Caco-2 (cell line): ENCODE measurements around the gene RAC2. TPM values are rescaled to one million over a fixed set of nuclear protein-coding genes. Genes with fewer than 3 reads are reported as not detected.

Experiments
- BruUV-seq: library from RNA; stranded (reverse); fragments of 400-500 nt; replicated peaks from 2 replicates; lab custom pipeline; 2021; lab: Mats Ljungman, UMichigan
- CTCF ChIA-PET: fragments of 300-600 bp; sonication (Branson Sonifier 250); formaldehyde crosslinking; loops from one replicate; lab custom pipeline; 2022; ENCODE audit warnings: antibody characterized with exemption; lab: Charles Lee
- POLR2A ChIA-PET: fragments of 300-600 bp; sonication (Branson Sonifier 250); formaldehyde crosslinking; loops from one replicate; lab custom pipeline; 2022; ENCODE audit warnings: antibody characterized with exemption; lab: Charles Lee
- DNase-seq, 2 experiments: peaks; one replicate each; pipeline versions ENCODE4 v3.0.0 to v3.0.0-alpha.2; 2020 to 2022
- H3K27me3 ChIP-seq: replicated peaks from 2 replicates; pipeline ENCODE4 v1.6.0; 2011; ENCODE audit warnings: low read length; ENCODE audit not compliant: control insufficient read depth, insufficient read depth
- H3K36me3 ChIP-seq: 2 replicates; pipeline ENCODE4 v1.5.1; 2011; ENCODE audit warnings: low read length; ENCODE audit not compliant: control insufficient read depth, insufficient read depth
- H3K4me1 ChIP-seq: fragments of 250-450 bp; sonication (Bioruptor Pico); 2 replicates; pipeline ENCODE4 v1.5.1; 2020; ENCODE audit warnings: mild to moderate bottlenecking
- H3K4me3 ChIP-seq: 2 replicates; pipeline ENCODE4 v1.5.1; 2011; ENCODE audit warnings: low read depth, mild to moderate bottlenecking, control low read depth, low read length
- H3K9me3 ChIP-seq: fragments of 250-450 bp; sonication (Bioruptor Pico); 2 replicates; pipeline ENCODE4 v1.5.1; 2020; ENCODE audit warnings: mild to moderate bottlenecking, moderate library complexity
- H3K27ac Mint-ChIP-seq: one replicate; pipeline ENCODE4 v1.8.0; 2022; ENCODE audit warnings: mixed read lengths; ENCODE audit not compliant: unreplicated experiment
- H3K27me3 Mint-ChIP-seq: one replicate; pipeline ENCODE4 v1.8.0; 2022; ENCODE audit warnings: mixed read lengths; ENCODE audit not compliant: insufficient read depth, unreplicated experiment
- H3K36me3 Mint-ChIP-seq: one replicate; pipeline ENCODE4 v1.8.0; 2022; ENCODE audit warnings: mild to moderate bottlenecking, mixed read lengths; ENCODE audit not compliant: insufficient read depth, unreplicated experiment
- H3K4me1 Mint-ChIP-seq: one replicate; pipeline ENCODE4 v1.8.0; 2022; ENCODE audit warnings: low read depth, mixed read lengths; ENCODE audit not compliant: unreplicated experiment
- H3K4me3 Mint-ChIP-seq: one replicate; pipeline ENCODE4 v1.8.0; 2022; ENCODE audit warnings: mild to moderate bottlenecking, moderate library complexity, mixed read lengths; ENCODE audit not compliant: unreplicated experiment
- H3K9me3 Mint-ChIP-seq: one replicate; pipeline ENCODE4 v1.8.0; 2022; ENCODE audit warnings: mixed read lengths; ENCODE audit not compliant: unreplicated experiment
- CTCF ChIP-seq, 2 experiments: fragments of 200-600 bp in 1 of 2; IDR thresholded peaks; 1 replicate in 1 of 2; 2 replicates in 1 of 2; pipeline versions ENCODE4 v1.5.1 to v1.8.0; 2011 to 2022; ENCODE audit warnings: antibody characterized with exemption in 1 of 2, control low read depth in 1 of 2, inconsistent platforms in 1 of 2, low read depth in 1 of 2, low read length in 1 of 2, mild to moderate bottlenecking in 1 of 2, moderate library complexity in 1 of 2; ENCODE audit not compliant: insufficient read depth in 1 of 2, severe bottlenecking in 1 of 2, unreplicated experiment in 1 of 2
- intact Hi-C: fragments of 100-400 bp; cut with micrococcal nuclease; formaldehyde crosslinking; loops from one replicate; pipeline ENCODE4 v1.10.0; 2022; ENCODE audit not compliant: unreplicated experiment
- total RNA-seq: library from RNA; stranded (reverse); gene quantifications from 2 replicates; pipeline ENCODE4 v1.2.3, GENCODE V29; 2022

RAC2 gene
- total RNA-seq, 1 experiment from 2014 or later: 0.25 TPM

- ChIA-PET POLR2A (no interaction called here), CTCF (no interaction called here)
- no peak overlapping the region for H3K4me3 ChIP-seq
- BruUV-seq: no TSS peak
- DNase-seq: no peak
- H3K9me3 Mint-ChIP-seq: no peaks in the 10 kb centered on the region
- intact Hi-C loops: no loop called here
- no peaks in the 10 kb centered on the region for H3K9me3 ChIP-seq
- no peak for TF ChIP-seq CTCF (IDR thresholded peaks at IDR 0.05; ENCODE audit: insufficient read depth in 1 of 2, low read depth in 1 of 2, low read length in 1 of 2, severe bottlenecking in 1 of 2, unreplicated experiment in 1 of 2)
- H3K36me3 ChIP-seq: no peaks in the 10 kb centered on the region
- no peaks in the 10 kb centered on the region for H3K4me1 ChIP-seq
- no peaks in the 10 kb centered on the region for H3K4me1 Mint-ChIP-seq
- H3K36me3 Mint-ChIP-seq: peaks cover 2% of the 10 kb centered on the region
- no peak overlapping the region for H3K27ac Mint-ChIP-seq
- H3K4me3 Mint-ChIP-seq: no peak overlapping the region
- no peaks in the 10 kb centered on the region for H3K27me3 ChIP-seq
- peaks cover 7% of the 10 kb centered on the region for H3K27me3 Mint-ChIP-seq
Measured at GRCh38 chr22:37291559-37292298, 47.7 kb upstream of the RAC2 start.

GRCh38 chr22:37290737-37291136 lies 46.7 kb upstream of the RAC2 start:
- no TSS peak for BruUV-seq
- CTCF ChIA-PET: interaction anchor here (0.6 kb wide), 1 partner anchor 13 kb away, joined by 3 read pairs; no protein-coding TSS in a partner anchor
- no peak for DNase-seq
- Histone ChIP-seq H3K36me3 (no peaks in the 10 kb centered on the region), H3K4me3 (no peak overlapping the region), H3K9me3 (no peaks in the 10 kb centered on the region), H3K4me1 (no peaks in the 10 kb centered on the region), H3K27me3 (no peaks in the 10 kb centered on the region)
- Mint-ChIP-seq H3K27me3 (peaks cover 14% of the 10 kb centered on the region), H3K27ac (no peak overlapping the region), H3K36me3 (peaks cover 6% of the 10 kb centered on the region), H3K4me3 (no peak overlapping the region), H3K9me3 (no peaks in the 10 kb centered on the region), H3K4me1 (no peaks in the 10 kb centered on the region)
- intact Hi-C loops: no loop called here
- POLR2A ChIA-PET: no interaction called here
- TF ChIP-seq CTCF (IDR thresholded peaks at IDR 0.05; ENCODE audit: insufficient read depth in 1 of 2, low read depth in 1 of 2, low read length in 1 of 2, severe bottlenecking in 1 of 2, unreplicated experiment in 1 of 2): no peak

- H3K36me3 ChIP-seq: no peaks in the 10 kb centered on the region
- no peak overlapping the region for H3K27ac Mint-ChIP-seq
- no peaks in the 10 kb centered on the region for H3K4me1 Mint-ChIP-seq
- H3K4me3 Mint-ChIP-seq: no peak overlapping the region
- H3K4me3 ChIP-seq: no peak overlapping the region
- ChIA-PET CTCF (no interaction called here), POLR2A (no interaction called here)
- H3K4me1 ChIP-seq: no peaks in the 10 kb centered on the region
- peaks cover 16% of the 10 kb centered on the region for H3K27me3 Mint-ChIP-seq
- H3K36me3 Mint-ChIP-seq: peaks cover 6% of the 10 kb centered on the region
- H3K9me3 ChIP-seq: no peaks in the 10 kb centered on the region
- H3K9me3 Mint-ChIP-seq: no peaks in the 10 kb centered on the region
- H3K27me3 ChIP-seq: no peaks in the 10 kb centered on the region
- TF ChIP-seq CTCF (IDR thresholded peaks at IDR 0.05; ENCODE audit: insufficient read depth in 1 of 2, low read depth in 1 of 2, low read length in 1 of 2, severe bottlenecking in 1 of 2, unreplicated experiment in 1 of 2): no peak
- DNase-seq: no peak
- intact Hi-C loops: no loop called here
- BruUV-seq: no TSS peak
Measured at GRCh38 chr22:37289156-37289735, 45.2 kb upstream of the RAC2 start.
